Neutrophil (primary cell): ENCODE results near the gene AJAP1.

ENCODE experiments used
- H3K27ac ChIP-seq: fragments of 200-600 bp; sonication (generic); 2 replicates; pipeline ENCODE4 v1.5.1; 2016; ENCODE audit warnings: mild to moderate bottlenecking, moderate library complexity
- H3K27me3 ChIP-seq: fragments of 200-600 bp; sonication (generic); 2 replicates; pipeline ENCODE4 v1.6.0; 2016; ENCODE audit warnings: mild to moderate bottlenecking
- H3K36me3 ChIP-seq: fragments of 200-600 bp; sonication (generic); 2 replicates; pipeline ENCODE4 v1.5.1; 2017
- H3K4me1 ChIP-seq, 2 experiments: fragments of 200-600 bp in 1 of 2; sonication (generic) in 1 of 2; 1 replicate in 1 of 2; 2 replicates in 1 of 2; pipeline versions ENCODE4 v1.5.1 to v1.6.1; 2013 to 2016; ENCODE audit warnings: low read depth in 1 of 2, low read length in 1 of 2, mild to moderate bottlenecking in 1 of 2, moderate library complexity in 1 of 2; ENCODE audit not compliant: control insufficient read depth in 1 of 2, insufficient read depth in 1 of 2
- H3K4me3 ChIP-seq, 2 experiments: fragments of 200-600 bp in 1 of 2; sonication (generic) in 1 of 2; 1 replicate in 1 of 2; 2 replicates in 1 of 2; pipeline ENCODE4 v1.5.1; 2013 to 2016; ENCODE audit warnings: low read depth in 1 of 2, low read length in 1 of 2, mild to moderate bottlenecking in 1 of 2, moderate library complexity in 1 of 2
- H3K9me3 ChIP-seq: fragments of 200-600 bp; sonication (generic); 2 replicates; pipeline ENCODE4 v1.5.1; 2016
- TF ChIP-seq, protein P1 (sequence below): fragments of 200-600 bp; sonication (generic); IDR thresholded peaks from 2 replicates; pipeline ENCODE4 v1.5.1; 2016; ENCODE audit warnings: antibody characterized with exemption

AJAP1 gene

DNA sequence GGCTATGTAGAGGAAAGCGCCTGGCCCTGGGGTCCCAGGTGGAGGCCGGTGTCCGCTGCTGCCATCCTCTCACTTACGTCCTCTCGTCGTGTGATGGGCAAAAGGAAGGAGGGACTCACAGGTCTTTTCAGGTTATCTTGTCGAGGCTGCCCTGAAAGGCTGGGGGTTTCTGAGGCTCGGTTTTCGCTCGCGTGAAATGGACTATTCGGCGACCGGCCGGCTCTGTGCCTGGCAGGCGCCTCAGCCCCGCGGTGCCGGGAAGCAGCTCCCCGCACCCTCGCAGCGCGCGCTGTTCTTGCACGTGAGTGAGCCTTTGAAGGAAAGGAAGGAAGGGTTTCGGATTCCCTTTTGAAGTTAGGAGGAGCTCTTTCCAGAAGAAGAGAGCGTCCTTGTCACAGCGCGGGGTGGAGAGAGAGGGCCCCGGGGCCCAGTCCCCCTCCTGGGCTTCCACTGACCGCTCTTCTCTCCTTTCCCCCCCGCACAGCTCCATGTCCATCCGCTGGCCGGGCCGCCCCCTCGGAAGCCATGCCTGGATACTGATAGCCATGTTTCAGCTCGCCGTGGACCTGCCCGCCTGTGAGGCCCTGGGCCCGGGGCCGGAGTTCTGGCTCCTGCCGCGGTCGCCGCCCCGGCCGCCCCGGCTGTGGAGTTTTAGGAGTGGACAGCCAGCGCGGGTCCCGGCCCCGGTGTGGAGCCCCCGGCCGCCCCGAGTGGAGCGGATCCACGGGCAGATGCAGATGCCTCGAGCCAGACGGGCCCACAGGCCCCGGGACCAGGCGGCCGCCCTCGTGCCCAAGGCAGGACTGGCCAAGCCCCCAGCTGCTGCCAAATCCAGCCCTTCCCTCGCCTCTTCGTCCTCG lies 57.2 kb downstream of the AJAP1 start:
- Histone ChIP-seq H3K9me3 (no peaks in the 10 kb centered on the region), H3K27me3 (peaks cover 59% of the 10 kb centered on the region), H3K36me3 (no peaks in the 10 kb centered on the region), H3K4me3 (no peak overlapping the region), H3K27ac (no peak overlapping the region), H3K4me1 (no peaks in the 10 kb centered on the region)
- TF ChIP-seq, protein P1, sequence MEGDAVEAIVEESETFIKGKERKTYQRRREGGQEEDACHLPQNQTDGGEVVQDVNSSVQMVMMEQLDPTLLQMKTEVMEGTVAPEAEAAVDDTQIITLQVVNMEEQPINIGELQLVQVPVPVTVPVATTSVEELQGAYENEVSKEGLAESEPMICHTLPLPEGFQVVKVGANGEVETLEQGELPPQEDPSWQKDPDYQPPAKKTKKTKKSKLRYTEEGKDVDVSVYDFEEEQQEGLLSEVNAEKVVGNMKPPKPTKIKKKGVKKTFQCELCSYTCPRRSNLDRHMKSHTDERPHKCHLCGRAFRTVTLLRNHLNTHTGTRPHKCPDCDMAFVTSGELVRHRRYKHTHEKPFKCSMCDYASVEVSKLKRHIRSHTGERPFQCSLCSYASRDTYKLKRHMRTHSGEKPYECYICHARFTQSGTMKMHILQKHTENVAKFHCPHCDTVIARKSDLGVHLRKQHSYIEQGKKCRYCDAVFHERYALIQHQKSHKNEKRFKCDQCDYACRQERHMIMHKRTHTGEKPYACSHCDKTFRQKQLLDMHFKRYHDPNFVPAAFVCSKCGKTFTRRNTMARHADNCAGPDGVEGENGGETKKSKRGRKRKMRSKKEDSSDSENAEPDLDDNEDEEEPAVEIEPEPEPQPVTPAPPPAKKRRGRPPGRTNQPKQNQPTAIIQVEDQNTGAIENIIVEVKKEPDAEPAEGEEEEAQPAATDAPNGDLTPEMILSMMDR, result no peak

DNA sequence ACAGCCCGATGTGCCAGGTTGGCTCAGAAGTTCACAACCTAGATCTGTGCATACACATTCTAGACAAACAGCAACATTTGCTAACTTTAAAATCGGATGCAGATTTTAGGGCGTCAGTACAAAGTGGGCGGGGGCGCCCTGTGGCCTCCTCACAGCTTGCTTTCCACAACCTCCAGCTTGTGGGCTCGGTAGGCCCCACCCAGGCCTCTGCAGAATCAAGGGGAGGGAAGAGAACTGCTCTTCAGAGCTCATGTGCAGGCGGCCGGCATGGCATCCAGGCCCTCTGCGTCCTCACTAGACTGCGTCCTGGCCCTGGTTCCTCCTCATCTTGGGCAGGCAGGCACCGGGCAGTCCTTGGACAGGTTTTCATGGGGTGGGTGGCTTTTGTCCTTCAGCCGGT lies 59.3 kb downstream of the AJAP1 start:
- peaks cover 64% of the 10 kb centered on the region for H3K27me3 ChIP-seq
- H3K9me3 ChIP-seq, result no peaks in the 10 kb centered on the region
- H3K4me3 ChIP-seq, result no peak overlapping the region
- TF ChIP-seq, protein P1, result no peak
- H3K4me1 ChIP-seq, result no peaks in the 10 kb centered on the region
- no peaks in the 10 kb centered on the region for H3K36me3 ChIP-seq
- no peak overlapping the region for H3K27ac ChIP-seq

DNA sequence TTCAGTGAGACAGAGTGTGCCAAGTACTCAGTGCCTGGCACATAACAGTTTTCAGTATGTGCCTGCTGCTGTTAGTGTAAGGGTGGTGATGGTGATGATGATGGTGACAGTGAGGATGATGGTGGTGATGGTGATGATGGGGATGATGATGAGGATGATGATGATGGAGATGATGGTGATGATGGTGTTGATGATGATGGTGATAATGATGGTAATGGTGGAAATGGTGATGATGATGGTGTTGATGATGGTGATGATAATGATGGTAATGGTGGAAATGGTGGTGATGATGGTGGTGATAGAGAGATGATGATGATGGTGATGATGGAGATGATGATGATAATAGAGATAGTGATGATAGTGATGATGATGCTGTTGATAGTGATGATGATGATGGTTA lies 62.0 kb downstream of the AJAP1 start:
- H3K27ac ChIP-seq, result no peak overlapping the region
- H3K4me3 ChIP-seq, result no peak overlapping the region
- H3K27me3 ChIP-seq, result peaks cover 51% of the 10 kb centered on the region
- no peaks in the 10 kb centered on the region for H3K9me3 ChIP-seq
- no peaks in the 10 kb centered on the region for H3K36me3 ChIP-seq
- no peaks in the 10 kb centered on the region for H3K4me1 ChIP-seq
- TF ChIP-seq, protein P1, result no peak

DNA sequence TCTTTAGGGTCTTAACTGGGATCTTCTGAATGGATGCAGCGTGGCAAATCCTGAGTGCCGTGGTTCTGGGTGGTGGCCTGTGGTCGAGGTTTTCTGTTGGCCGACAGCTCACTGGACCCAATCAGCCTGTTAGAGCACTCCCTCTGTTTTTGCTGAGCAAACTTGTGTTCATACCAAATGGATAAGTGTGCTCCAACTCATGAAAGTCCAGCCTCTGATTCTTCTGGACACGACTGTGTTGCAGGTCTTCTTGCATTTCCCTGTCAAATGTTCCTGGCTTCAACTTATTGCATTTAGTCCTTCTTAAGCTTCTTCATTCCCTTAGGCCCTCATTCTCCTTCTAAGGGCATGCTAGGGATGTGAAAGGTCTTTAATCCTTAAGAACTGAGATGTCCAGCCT lies 63.7 kb downstream of the AJAP1 start:
- no peaks in the 10 kb centered on the region for H3K9me3 ChIP-seq
- H3K36me3 ChIP-seq, result no peaks in the 10 kb centered on the region
- peaks cover 35% of the 10 kb centered on the region for H3K27me3 ChIP-seq
- no peak overlapping the region for H3K4me3 ChIP-seq
- no peak overlapping the region for H3K27ac ChIP-seq
- no peaks in the 10 kb centered on the region for H3K4me1 ChIP-seq
- TF ChIP-seq, protein P1, result no peak

DNA sequence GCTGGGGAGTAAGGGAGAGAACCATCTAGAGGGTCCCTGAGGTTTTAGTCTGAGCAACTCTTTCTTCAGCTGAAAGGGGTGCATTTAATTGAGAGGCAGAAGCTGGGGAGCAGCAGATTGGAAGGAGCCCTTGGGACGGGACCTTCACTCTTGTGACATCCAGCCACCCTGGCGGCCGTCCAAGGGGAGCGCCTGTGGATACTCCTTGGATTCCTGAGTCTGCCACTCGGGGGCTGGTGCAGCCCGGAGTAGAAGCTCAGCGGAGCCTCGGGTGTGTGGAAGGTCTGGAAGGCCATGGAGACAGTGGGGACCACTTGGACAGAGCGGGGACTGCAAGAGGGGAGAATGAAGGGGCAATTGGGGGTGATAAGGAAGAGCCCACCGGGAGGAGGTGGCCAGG lies 68.7 kb downstream of the AJAP1 start:
- Histone ChIP-seq H3K27me3 (peaks cover 10% of the 10 kb centered on the region), H3K27ac (no peak overlapping the region), H3K36me3 (no peaks in the 10 kb centered on the region), H3K4me1 (peaks cover 0 to 3% of the 10 kb centered on the region in 2 experiments), H3K4me3 (no peak overlapping the region), H3K9me3 (no peaks in the 10 kb centered on the region)
- TF ChIP-seq, protein P1, result no peak
